Measurements from ENCODE around the gene EFTUD2.

GRCh38 chr17:44907729-44908470 is 8.7 kb upstream of the EFTUD2 start:
- TF ChIP-seq CTCF (IDR thresholded peaks at IDR 0.05; ENCODE audit: low read length) = no peak
- TF ChIP-seq EZH2 (IDR thresholded peaks at IDR 0.05; ENCODE audit: borderline replicate concordance, low read length) = no peak
